HG02852 (cell line): ENCODE measurements around the gene LTB4R.
A peak's percentile ranks its signal among the peaks of the same experiment; 100 is the strongest.

Experiments
- ATAC-seq: cut with Tn5 transposase; IDR thresholded peaks from one replicate; pipeline ENCODE4 v1.9.1; 2021; ENCODE audit warnings: mild to moderate bottlenecking, moderate library complexity; ENCODE audit not compliant: unreplicated experiment

The LTB4R gene

GRCh38 chr14:24277606-24278321, 33.5 kb upstream of the LTB4R start:
- ATAC-seq = no peak

GRCh38 chr14:24278424-24278823, 32.9 kb upstream of the LTB4R start:
- ATAC-seq = no peak

GRCh38 chr14:24279301-24280186, 31.8 kb upstream of the LTB4R start:
- peak; percentile 61 for ATAC-seq

GRCh38 chr14:24280797-24281460, 30.4 kb upstream of the LTB4R start:
- ATAC-seq = no peak

- ATAC-seq = no peak
Measured at GRCh38 chr14:24281636-24282035, 29.7 kb upstream of the LTB4R start.

- no peak for ATAC-seq
Measured at GRCh38 chr14:24282736-24283135, 28.6 kb upstream of the LTB4R start.

- ATAC-seq = no peak
Measured at GRCh38 chr14:24283796-24284460, 27.4 kb upstream of the LTB4R start.

- no peak for ATAC-seq
Measured at GRCh38 chr14:24284501-24285035, 26.7 kb upstream of the LTB4R start.

- no peak for ATAC-seq
Measured at GRCh38 chr14:24285351-24285750, 26.0 kb upstream of the LTB4R start.

- no peak for ATAC-seq
Measured at GRCh38 chr14:24286996-24287395, 24.3 kb upstream of the LTB4R start.

GRCh38 chr14:24289649-24290280, 21.5 kb upstream of the LTB4R start:
- no peak for ATAC-seq

- ATAC-seq = no peak
Measured at GRCh38 chr14:24290746-24291145, 20.6 kb upstream of the LTB4R start.

- ATAC-seq = no peak
Measured at GRCh38 chr14:24291446-24292117, 19.7 kb upstream of the LTB4R start.

- no peak for ATAC-seq
Measured at GRCh38 chr14:24292118-24292807, 19.0 kb upstream of the LTB4R start.

GRCh38 chr14:24293525-24293924, 17.8 kb upstream of the LTB4R start:
- no peak for ATAC-seq

GRCh38 chr14:24296341-24297157, 14.8 kb upstream of the LTB4R start:
- ATAC-seq = peak; percentile 40

- ATAC-seq = peak; percentile 22
Measured at GRCh38 chr14:24297190-24297964, 13.9 kb upstream of the LTB4R start.

- no peak for ATAC-seq
Measured at GRCh38 chr14:24298892-24299254, 12.4 kb upstream of the LTB4R start.
